ENCODE data around the gene SAMD4B.

The SAMD4B gene

GRCh38 chr19:39428283-39429112 is 86.3 kb downstream of the SAMD4B start:
- DNase-seq = no peak

- no peak for DNase-seq
These were observed 88.7 kb downstream of the SAMD4B start for GRCh38 chr19:39430675-39431593.

GRCh38 chr19:39432677-39433025 is 90.4 kb downstream of the SAMD4B start:
- no peak for DNase-seq

- no peak for DNase-seq
These were observed 91.4 kb downstream of the SAMD4B start for GRCh38 chr19:39433480-39434079.

GRCh38 chr19:39434123-39435076 is 92.2 kb downstream of the SAMD4B start:
- DNase-seq = no peak
